Measurements from ENCODE around the gene CBLIF.
"Not testable (repeated sequence)": the region's sequence is repeated elsewhere in the genome, so short reads cannot be mapped to it uniquely, and the experiment has no call there.

The CBLIF gene

GRCh38 chr11:59845399-59845798, at the start of gene CBLIF:
TSS of gene CBLIF (minus strand) at chr11:59845499. CDS start at chr11:59845453, 46 bp downstream.
- no peak for DNase-seq

- DNase-seq, result no peak
These were observed 49.3 kb upstream of the CBLIF start for GRCh38 chr11:59894616-59895015.

GRCh38 chr11:59891781-59892181, 46.5 kb upstream of the CBLIF start:
- DNase-seq, result no peak

- not testable (repeated sequence) for DNase-seq
These were observed 41.9 kb upstream of the CBLIF start for GRCh38 chr11:59887156-59887555.

GRCh38 chr11:59883597-59883996, 38.3 kb upstream of the CBLIF start:
- DNase-seq, result no peak

GRCh38 chr11:59879567-59879966, 34.3 kb upstream of the CBLIF start:
- DNase-seq, result no peak

- no peak for DNase-seq
These were observed 33.3 kb upstream of the CBLIF start, which contains the start of gene OOSP3 for GRCh38 chr11:59878575-59878974. TSS of gene OOSP3 (plus strand) at chr11:59878782. CDS start at chr11:59878809, 27 bp downstream.

GRCh38 chr11:59877784-59878183, 32.5 kb upstream of the CBLIF start:
- DNase-seq, result no peak

GRCh38 chr11:59877325-59877724, 32.0 kb upstream of the CBLIF start:
- DNase-seq, result no peak

- DNase-seq, result no peak
These were observed 30.7 kb upstream of the CBLIF start for GRCh38 chr11:59875856-59876519.

GRCh38 chr11:59872076-59872475, 26.8 kb upstream of the CBLIF start:
- no peak for DNase-seq

GRCh38 chr11:59867946-59868345, 22.6 kb upstream of the CBLIF start:
- DNase-seq, result no peak

- no peak for DNase-seq
These were observed 21.5 kb upstream of the CBLIF start for GRCh38 chr11:59866836-59867235.

GRCh38 chr11:59866397-59866796, 21.1 kb upstream of the CBLIF start, which contains the start of gene TCN1:
TSS of gene TCN1 (minus strand) at chr11:59866487. CDS start at chr11:59866470, 17 bp downstream.
- DNase-seq, result no peak

- no peak for DNase-seq
These were observed 19.7 kb upstream of the CBLIF start for GRCh38 chr11:59865031-59865430.

GRCh38 chr11:59862252-59862651, 17.0 kb upstream of the CBLIF start:
- no peak for DNase-seq

GRCh38 chr11:59859673-59860072, 14.4 kb upstream of the CBLIF start:
- no peak for DNase-seq

- no peak for DNase-seq
These were observed 12.4 kb upstream of the CBLIF start for GRCh38 chr11:59857439-59858434.

GRCh38 chr11:59854871-59855270, 9.6 kb upstream of the CBLIF start:
- DNase-seq, result no peak

- DNase-seq, result not testable (repeated sequence)
These were observed 6.1 kb upstream of the CBLIF start for GRCh38 chr11:59851416-59851815.

GRCh38 chr11:59849551-59849950, 4.3 kb upstream of the CBLIF start:
- DNase-seq, result not testable (repeated sequence)

- no peak for DNase-seq
These were observed 3.8 kb upstream of the CBLIF start for GRCh38 chr11:59849129-59849528.

- DNase-seq, result not testable (repeated sequence)
These were observed 3.1 kb upstream of the CBLIF start for GRCh38 chr11:59848439-59848838.

GRCh38 chr11:59847626-59848025, 2.3 kb upstream of the CBLIF start:
- DNase-seq, result no peak

All from activated CD4-positive, alpha-beta T cell treated with anti-CD3 and anti-CD28 coated beads, Interleukin-2, amount 50 U/mL, for 4 hours (primary cell).